Transverse colon (tissue), 4 donors: Measurements from ENCODE around the gene CES4A.

Source experiments
- CTCF ChIP-seq, 5 experiments: fragments of 200-600 bp in 3 of 5; fragments of 450-650 bp in 2 of 5; sonication (generic) in 3 of 5; IDR thresholded peaks; 1 replicate in 2 of 5; 2 replicates in 3 of 5; pipeline ENCODE4 v1.5.1; 2016 to 2017; ENCODE audit warnings: antibody characterized with exemption in 5 of 5, inconsistent platforms in 3 of 5, mild to moderate bottlenecking in 2 of 5, moderate library complexity in 1 of 5
- POLR2AphosphoS5 ChIP-seq, 3 donors: sonication (generic); formaldehyde crosslinking; IDR thresholded peaks; one replicate each; pipeline ENCODE4 v1.6.1; 2016; ENCODE audit warnings: antibody characterized with exemption in 3 of 3

- no peak for TF ChIP-seq POLR2AphosphoS5 (IDR thresholded peaks at IDR 0.05)
- TF ChIP-seq CTCF (IDR thresholded peaks at IDR 0.05): no peak
These were observed 3.2 kb downstream of the CES4A start for GRCh38 chr16:66991545-66992077.
